IMR-90 (cell line): ENCODE results near the gene RASL10B. TPM values are rescaled to one million over a fixed set of nuclear protein-coding genes. Genes with fewer than 3 reads are reported as not detected.

Experiments used
- ATAC-seq: fragments of 200-7000 bp; cut with Tn5 transposase; 2 replicates; pipeline ENCODE4 v1.9.1; 2020; ENCODE audit warnings: low read depth, mild to moderate bottlenecking, moderate library complexity
- BruUV-seq: library from RNA; stranded (reverse); fragments of 400-500 nt; replicated peaks from 2 replicates; lab custom pipeline; 2021; lab: Mats Ljungman, UMichigan
- CTCF ChIA-PET: fragments of 300-600 bp; formaldehyde crosslinking; extraction: SDS; loops from one replicate; lab custom pipeline; 2021; ENCODE audit warnings: antibody characterized with exemption; lab: Yijun Ruan, JAX
- POLR2A ChIA-PET: fragments of 300-600 bp; sonication (Branson Sonifier 250); formaldehyde crosslinking; loops from one replicate; lab custom pipeline; 2022; ENCODE audit warnings: antibody characterized with exemption; ENCODE audit not compliant: unreplicated experiment; lab: Charles Lee
- DNase-seq: peaks from one replicate; pipeline ENCODE4 v3.0.0; 2013
- H2AFZ ChIP-seq: replicated peaks from 2 replicates; pipeline ENCODE3; 2013; ENCODE audit warnings: low read length, mild to moderate bottlenecking; ENCODE audit not compliant: poor library complexity
- H2AK5ac ChIP-seq: 2 replicates; pipeline ENCODE4 v1.6.1; 2013; ENCODE audit warnings: low read depth, low read length, inconsistent platforms
- H2AK9ac ChIP-seq: replicated peaks from 2 replicates; pipeline ENCODE3; 2013; ENCODE audit warnings: mild to moderate bottlenecking, low read depth, low read length, moderate library complexity; ENCODE audit not compliant: poor library complexity
- H2BK120ac ChIP-seq: 2 replicates; pipeline ENCODE4 v1.6.1; 2013; ENCODE audit warnings: low read depth, low read length, inconsistent platforms
- H2BK15ac ChIP-seq: 3 replicates; pipeline ENCODE4 v1.6.1; 2013; ENCODE audit warnings: low read depth, low read length, inconsistent platforms
- H2BK20ac ChIP-seq: 2 replicates; pipeline ENCODE4 v1.6.1; 2013; ENCODE audit warnings: low read depth, mild to moderate bottlenecking, inconsistent platforms, low read length, moderate library complexity
- H2BK5ac ChIP-seq: 2 replicates; pipeline ENCODE4 v1.6.1; 2013; ENCODE audit warnings: mild to moderate bottlenecking, low read depth, low read length, inconsistent platforms; ENCODE audit not compliant: poor library complexity, severe bottlenecking
- H3K14ac ChIP-seq: replicated peaks from 2 replicates; pipeline ENCODE4 v1.6.1; 2013; ENCODE audit warnings: low read depth, low read length, inconsistent platforms
- H3K18ac ChIP-seq: 2 replicates; pipeline ENCODE4 v1.6.1; 2013; ENCODE audit warnings: low read depth, low read length, control low read depth
- H3K23ac ChIP-seq: 2 replicates; pipeline ENCODE4 v1.6.1; 2013; ENCODE audit warnings: low read depth, low read length, inconsistent platforms
- H3K27ac ChIP-seq: 2 replicates; pipeline ENCODE4 v1.5.1; 2013; ENCODE audit warnings: mild to moderate bottlenecking, control low read depth, low read length; ENCODE audit not compliant: insufficient read depth
- H3K27me3 ChIP-seq: 2 replicates; pipeline ENCODE4 v1.6.1; 2013; ENCODE audit warnings: low read length; ENCODE audit not compliant: control insufficient read depth, insufficient read depth
- H3K36me3 ChIP-seq: 2 replicates; pipeline ENCODE4 v1.6.1; 2013; ENCODE audit warnings: low read length, mixed read lengths; ENCODE audit not compliant: control insufficient read depth, insufficient read depth
- H3K4ac ChIP-seq: 2 replicates; pipeline ENCODE4 v1.6.1; 2013; ENCODE audit warnings: low read depth, low read length, inconsistent platforms
- H3K4me1 ChIP-seq: 2 replicates; pipeline ENCODE4 v1.6.1; 2013; ENCODE audit warnings: low read length, mixed read lengths; ENCODE audit not compliant: control insufficient read depth, insufficient read depth
- H3K4me2 ChIP-seq: 2 replicates; pipeline ENCODE4 v1.6.1; 2013; ENCODE audit warnings: low read depth, mild to moderate bottlenecking, control low read depth, low read length, moderate library complexity
- H3K4me3 ChIP-seq: 2 replicates; pipeline ENCODE4 v1.5.1; 2013; ENCODE audit warnings: low read depth, mild to moderate bottlenecking, control low read depth, low read length, moderate library complexity; ENCODE audit not compliant: insufficient read depth
- H3K56ac ChIP-seq: 2 replicates; pipeline ENCODE4 v1.6.1; 2013; ENCODE audit warnings: low read length, inconsistent platforms; ENCODE audit not compliant: insufficient read depth; ENCODE audit errors: extremely low read depth
- H3K79me1 ChIP-seq, 2 experiments: 2 replicates each; pipeline ENCODE4 v1.6.1; 2013; ENCODE audit warnings: low read length in 2 of 2, inconsistent platforms in 1 of 2, low read depth in 1 of 2
- H3K9ac ChIP-seq: 2 replicates; pipeline ENCODE4 v1.6.1; 2013; ENCODE audit warnings: low read depth, low read length, control low read depth
- H3K9me1 ChIP-seq: 2 replicates; pipeline ENCODE4 v1.6.1; 2013; ENCODE audit warnings: low read length, inconsistent platforms; ENCODE audit not compliant: insufficient read depth
- H3K9me3 ChIP-seq: 2 replicates; pipeline ENCODE4 v1.6.1; 2013; ENCODE audit warnings: low read length; ENCODE audit not compliant: control insufficient read depth, insufficient read depth
- H4K20me1 ChIP-seq: 2 replicates; pipeline ENCODE4 v1.6.1; 2013; ENCODE audit warnings: low read length, inconsistent platforms; ENCODE audit not compliant: insufficient read depth
- H4K5ac ChIP-seq: 2 replicates; pipeline ENCODE4 v1.6.1; 2013; ENCODE audit warnings: mild to moderate bottlenecking, low read depth, low read length, control low read depth
- H4K8ac ChIP-seq, 2 experiments: 2 replicates each; pipeline ENCODE4 v1.6.1; 2013; ENCODE audit warnings: low read depth in 2 of 2, low read length in 2 of 2, control low read depth in 1 of 2, inconsistent platforms in 1 of 2
- H4K91ac ChIP-seq: 2 replicates; pipeline ENCODE4 v1.6.1; 2013; ENCODE audit warnings: low read depth, low read length, inconsistent platforms; ENCODE audit not compliant: insufficient read depth
- FOS ChIP-seq: fragments of 150-350 bp; IDR thresholded peaks from 2 replicates; pipeline ENCODE4 v1.6.1; 2016; ENCODE audit warnings: low read depth, low read length
- RAD21 ChIP-seq: IDR thresholded peaks from 2 replicates; pipeline ENCODE4 v1.6.1; 2012; ENCODE audit warnings: low read length, improper control_type of control experiment
- SMC3 ChIP-seq: fragments of 150-350 bp; IDR thresholded peaks from 2 replicates; pipeline ENCODE4 v1.6.1; 2016; ENCODE audit warnings: low read depth, mild to moderate bottlenecking, antibody characterized with exemption, low read length, moderate library complexity
- WGBS, 2 experiments: methylation state at CpG; one replicate each; pipeline versions ENCODE4 v1.1.5 to v1.1.7; 2013; ENCODE audit warnings: missing lambda C conversion rate in 2 of 2; ENCODE audit not compliant: insufficient read length in 1 of 2; ENCODE audit errors: extremely low coverage in 2 of 2; 5-methylcytosine and 5-hydroxymethylcytosine counted together
- dilution Hi-C: fragments of 300-500 bp; cut with HindIII; formaldehyde crosslinking; loops from one replicate; pipeline ENCODE4 v1.14.3; 2018; ENCODE audit warnings: low sequenced_read_pairs; ENCODE audit not compliant: unreplicated experiment
- in situ Hi-C: fragments of 300-500 bp; cut with MboI; formaldehyde crosslinking; loops from 3 replicates; pipeline ENCODE4 v1.14.3; 2019; ENCODE audit warnings: low sequenced_read_pairs, inconsistent platforms, mixed read lengths
- intact Hi-C: fragments of 100-400 bp; cut with micrococcal nuclease; formaldehyde crosslinking; loops from 2 replicates; pipeline ENCODE4 v1.10.0; 2022
- polyA plus RNA-seq, 3 experiments: library from polyadenylated mRNA; depleted of rRNA; stranded (reverse); fragments of >200 nt; gene quantifications; 2 replicates each; pipeline ENCODE4 v1.2.3, GENCODE V29; 2012; ENCODE audit warnings: low replicate concordance in 1 of 3
- total RNA-seq: library from RNA; depleted of rRNA; stranded (reverse); fragments of >200 nt; gene quantifications from 2 replicates; pipeline ENCODE4 v1.2.3, GENCODE V29; 2012

RASL10B gene
- total and polyA plus RNA-seq, 2 of the 4 experiments (the other 2 are of a cell fraction): 4.1 to 4.7 TPM

DNA sequence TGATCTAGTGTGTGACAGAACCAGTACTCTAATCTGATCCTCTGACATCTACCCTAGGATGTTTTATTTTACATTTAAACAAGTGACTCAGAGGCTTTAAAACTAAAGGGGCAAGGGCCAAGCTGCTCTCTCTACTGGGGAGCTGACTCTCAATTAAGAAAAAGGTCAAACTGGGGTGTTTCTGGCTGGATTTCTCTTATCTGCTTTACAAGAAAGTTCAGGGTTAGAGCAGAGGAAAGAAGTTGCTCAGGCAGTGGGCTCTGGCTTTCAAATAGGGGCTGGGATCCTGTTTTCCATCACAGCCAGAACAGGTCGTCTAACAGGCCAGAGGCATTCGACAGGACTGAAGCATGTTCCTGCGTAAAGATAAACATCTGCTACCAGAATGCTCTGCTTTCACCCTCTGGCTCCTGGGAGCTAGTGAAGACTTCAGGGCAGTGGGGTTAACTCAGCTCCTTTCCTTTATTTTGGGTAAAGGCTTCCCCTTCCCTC is 55.5 kb downstream of the RASL10B start:
- peak overlapping the region; percentile 64 for H3K4ac ChIP-seq
- peak overlapping the region; percentile 75 for H2BK20ac ChIP-seq
- H2AK5ac ChIP-seq: peak overlapping the region; percentile 43
- H3K56ac ChIP-seq: no peak overlapping the region
- no peak overlapping the region for H3K9ac ChIP-seq
- peaks cover 11% of the 10 kb centered on the region for H3K27me3 ChIP-seq
- H2BK15ac ChIP-seq: peak overlapping the region; percentile 76; the same call in 2 of the 3 replicates
- ChIA-PET POLR2A (no interaction called here), CTCF (interaction anchor here (0.9 to 3.1 kb wide), 3 partner anchors 18 to 23 kb away, joined by 3 to 17 read pairs (median 5); partner anchors contain the start of gene TAF15)
- H2BK5ac ChIP-seq: peak overlapping the region; percentile 25
- H2AK9ac ChIP-seq: no peak overlapping the region
- peaks cover 27% of the 10 kb centered on the region for H3K4me1 ChIP-seq
- no peaks in the 10 kb centered on the region for H3K36me3 ChIP-seq
- H2AFZ ChIP-seq: peak overlapping the region; percentile 71
- H3K79me1 ChIP-seq: no peaks in the 10 kb centered on the region
- DNase-seq: peak; percentile 60
- H4K20me1 ChIP-seq: no peaks in the 10 kb centered on the region; the same call in 1 of the 2 replicates
- H3K4me2 ChIP-seq: peak overlapping the region; percentile 7
- dilution Hi-C loops: no loop called here
- intact Hi-C loops: no loop called here
- H3K4me3 ChIP-seq: no peak overlapping the region
- H3K9me1 ChIP-seq: peaks cover 17% of the 10 kb centered on the region
- BruUV-seq: no TSS peak
- in situ Hi-C loops: no loop called here
- WGBS, 2 experiments: 0% methylated on average over 2 of the region's 3 CpGs; no CpG with 5 or more reads in 1 of the 2 experiments
- H4K91ac ChIP-seq: peak overlapping the region; percentile 28; the same call in 1 of the 2 replicates
- no peak for TF ChIP-seq RAD21
- TF ChIP-seq SMC3: no peak
- peak; percentile 49; the same call in 1 of the 2 replicates for TF ChIP-seq FOS
- H2BK120ac ChIP-seq: peak overlapping the region; percentile 63; the same call in 1 of the 2 replicates
- 0 out of 2 replicates have a peak overlapping the region, but pooled peaks have one; percentile 21 for H3K18ac ChIP-seq
- peak overlapping the region; percentile 7 to 11; a peak in 2 of 4 replicates for H4K8ac ChIP-seq
- peak overlapping the region; percentile 32; the same call in 1 of the 2 replicates for H3K23ac ChIP-seq
- H3K27ac ChIP-seq: peak overlapping the region; percentile 71; the same call in 1 of the 2 replicates
- peak overlapping the region; percentile 49; the same call in 1 of the 2 replicates for H3K14ac ChIP-seq
- H4K5ac ChIP-seq: no peak overlapping the region
- H3K9me3 ChIP-seq: no peaks in the 10 kb centered on the region
- ATAC-seq: peak; percentile 62
